K562 (cell line): Measurements from ENCODE around the gene TAL1. TPM values are rescaled to one million over a fixed set of nuclear protein-coding genes. Genes with fewer than 3 reads are reported as not detected.
A peak's percentile ranks its signal among the peaks of the same experiment; 100 is the strongest.

Experiments used
- ATAC-seq: fragments of 200-7000 bp; cut with Tn5 transposase; 3 replicates; pipeline ENCODE4 v1.9.1; 2020; ENCODE audit warnings: moderate library complexity
- BruUV-seq: library from RNA; stranded (reverse); fragments of 400-500 nt; replicated peaks from 2 replicates; lab custom pipeline; 2021; lab: Mats Ljungman, UMichigan
- CTCF ChIA-PET: fragments of 300-600 bp; formaldehyde crosslinking; extraction: SDS; loops from one replicate; lab custom pipeline; 2021; ENCODE audit warnings: low intra/inter-chr PET ratio; lab: Yijun Ruan, JAX
- POLR2A ChIA-PET: fragments of 300-600, 350-650 bp; sonication (Branson Sonifier 250); formaldehyde crosslinking; extraction: SDS; loops from one replicate; lab custom pipeline; 2021; ENCODE audit warnings: antibody characterized with exemption, inconsistent platforms; lab: Yijun Ruan, JAX
- DNase-seq, 4 experiments: peaks; one replicate each; pipeline versions ENCODE4 v3.0.0 to v3.0.0-alpha.2; 2011 to 2018; ENCODE audit warnings: low spot score in 3 of 4, mixed read lengths in 3 of 4; ENCODE audit errors: extremely low read depth in 1 of 4
- FAIRE-seq: peaks from 2 replicates; lab custom pipeline; 2011; peaks lifted over from hg19 to GRCh38; lab: Jason Lieb, UNC
- H2AFZ ChIP-seq: 2 replicates; pipeline ENCODE4 v1.6.0; 2011; ENCODE audit warnings: low read depth, low read length, control low read depth, inconsistent platforms
- H3K27ac ChIP-seq: fragments of 200-600 bp; 3 replicates; pipeline ENCODE4 v1.8.0; 2011; ENCODE audit warnings: low read depth, mild to moderate bottlenecking, control low read depth, inconsistent platforms, low read length, moderate library complexity, mixed read lengths; ENCODE audit errors: extremely low read depth
- H3K27me3 ChIP-seq, 2 experiments: fragments of 300-600 bp in 1 of 2; 2 replicates in 1 of 2; 3 replicates in 1 of 2; pipeline versions ENCODE4 v1.6.0 to v1.8.0; 2011; ENCODE audit warnings: inconsistent platforms in 2 of 2, low read length in 2 of 2, mild to moderate bottlenecking in 1 of 2, mixed read lengths in 1 of 2, moderate library complexity in 1 of 2; ENCODE audit not compliant: control insufficient read depth in 2 of 2, insufficient read depth in 2 of 2
- H3K36me3 ChIP-seq: fragments of 300-600 bp; 3 replicates; pipeline ENCODE4 v1.8.0; 2011; ENCODE audit warnings: mild to moderate bottlenecking, low read length, inconsistent platforms; ENCODE audit not compliant: control insufficient read depth, insufficient read depth
- H3K4me1 ChIP-seq, 2 experiments: fragments of 200-600 bp in 1 of 2; replicated peaks in 1 of 2; 2 replicates in 1 of 2; 3 replicates in 1 of 2; pipeline versions ENCODE4 v1.5.1 to v1.8.0; 2011; ENCODE audit warnings: inconsistent platforms in 2 of 2, low read length in 2 of 2, mild to moderate bottlenecking in 1 of 2, mixed read lengths in 1 of 2, moderate library complexity in 1 of 2; ENCODE audit not compliant: control insufficient read depth in 2 of 2, insufficient read depth in 2 of 2
- H3K4me2 ChIP-seq: 2 replicates; pipeline ENCODE4 v1.6.1; 2011; ENCODE audit warnings: low read length, control low read depth, inconsistent platforms, mixed read lengths; ENCODE audit not compliant: insufficient read depth
- H3K4me3 ChIP-seq: fragments of 200-600 bp; sonication (generic), shearing (Covaris generic); 2 replicates; pipeline ENCODE4 v1.5.1; 2016; ENCODE audit warnings: control low read depth, inconsistent platforms
- H3K79me2 ChIP-seq: fragments of 200-600 bp; 3 replicates; pipeline ENCODE4 v1.8.0; 2011; ENCODE audit warnings: low read length, inconsistent platforms; ENCODE audit not compliant: control insufficient read depth, insufficient read depth
- H3K9ac ChIP-seq, 2 experiments: 2 replicates each; pipeline versions ENCODE4 v1.6.0 to v1.6.1; 2011; ENCODE audit warnings: low read depth in 2 of 2, low read length in 2 of 2, control low read depth in 1 of 2, inconsistent platforms in 1 of 2, mild to moderate bottlenecking in 1 of 2, mixed read lengths in 1 of 2; ENCODE audit not compliant: insufficient read depth in 1 of 2
- H3K9me1 ChIP-seq: one replicate; pipeline ENCODE4 v1.6.0; 2011; ENCODE audit warnings: inconsistent platforms, mild to moderate bottlenecking, low read length, moderate library complexity; ENCODE audit not compliant: control insufficient read depth, insufficient read depth
- H3K9me3 ChIP-seq: replicated peaks from 2 replicates; pipeline ENCODE4 v1.5.1; 2011; ENCODE audit warnings: low read depth, low read length, inconsistent platforms; ENCODE audit not compliant: control insufficient read depth, insufficient read depth
- H4K20me1 ChIP-seq: replicated peaks from 2 replicates; pipeline ENCODE4 v1.6.1; 2011; ENCODE audit warnings: low read length, inconsistent platforms, mixed read lengths; ENCODE audit not compliant: control insufficient read depth, insufficient read depth
- BCOR ChIP-seq: fragments of 450-650 bp; IDR thresholded peaks from 2 replicates; pipeline ENCODE4 v1.6.1; 2016
- BRCA1 ChIP-seq, 2 experiments: fragments of 450-650 bp in 1 of 2; sonication (generic) in 1 of 2; formaldehyde crosslinking in 1 of 2; IDR thresholded peaks; 2 replicates each; pipeline versions ENCODE4 v1.5.0 to v1.6.1; 2017 to 2020; ENCODE audit warnings: mild to moderate bottlenecking in 1 of 2, missing genetic modification reagents in 1 of 2
- CHD4 ChIP-seq: fragments of 200-600 bp; sonication (generic); IDR thresholded peaks from 3 replicates; pipeline ENCODE4 v1.6.1; 2012; ENCODE audit warnings: low read depth, mild to moderate bottlenecking, mixed read lengths, low read length, inconsistent platforms; ENCODE audit not compliant: insufficient read depth, insufficient replicate concordance, poor library complexity, severe bottlenecking
- ESRRA ChIP-seq: fragments of 450-650 bp; IDR thresholded peaks from 2 replicates; pipeline ENCODE4 v1.6.1; 2014; ENCODE audit warnings: low read depth, mild to moderate bottlenecking, moderate library complexity, borderline replicate concordance
- NFIC ChIP-seq: fragments of 450-650 bp; IDR thresholded peaks from 2 replicates; pipeline ENCODE4 v1.6.1; 2017; ENCODE audit warnings: mild to moderate bottlenecking, inconsistent platforms
- POLR2AphosphoS5 ChIP-seq: IDR thresholded peaks from 2 replicates; pipeline ENCODE4 v1.6.1; 2011; ENCODE audit warnings: mild to moderate bottlenecking, low read depth, low read length, moderate library complexity; ENCODE audit not compliant: control insufficient read depth, insufficient read depth
- REST ChIP-seq, 2 experiments: fragments of 450-650 bp; formaldehyde crosslinking in 1 of 2; IDR thresholded peaks; 2 replicates each; pipeline versions ENCODE4 v1.4.0 to v1.6.1; 2014 to 2020; ENCODE audit warnings: mild to moderate bottlenecking in 2 of 2, borderline replicate concordance in 1 of 2, low read depth in 1 of 2
- SAP30 ChIP-seq: fragments of 200-600 bp; sonication (generic); IDR thresholded peaks from 2 replicates; pipeline ENCODE4 v1.6.1; 2012; ENCODE audit warnings: borderline replicate concordance, low read depth, mild to moderate bottlenecking, moderate library complexity, low read length, control low read depth, inconsistent platforms; ENCODE audit not compliant: insufficient read depth, poor library complexity, severe bottlenecking
- SMARCA5 ChIP-seq: fragments of 450-650 bp; IDR thresholded peaks from 2 replicates; pipeline ENCODE4 v1.6.1; 2016
- ZBTB7A ChIP-seq: IDR thresholded peaks from 2 replicates; pipeline ENCODE4 v1.6.1; 2011; ENCODE audit warnings: low read depth, mild to moderate bottlenecking, low read length, moderate library complexity, borderline replicate concordance; ENCODE audit not compliant: control insufficient read depth
- ZFP36 ChIP-seq: fragments of 150-350 bp; IDR thresholded peaks from 2 replicates; pipeline ENCODE4 v1.6.1; 2018; ENCODE audit warnings: low read length, low read depth; ENCODE audit not compliant: partially characterized antibody
- ZNF263 ChIP-seq: sonication (generic); formaldehyde crosslinking; IDR thresholded peaks from 2 replicates; pipeline ENCODE4 v1.8.0; 2022; ENCODE audit warnings: mild to moderate bottlenecking, missing genetic modification reagents, borderline replicate concordance
- WGBS: fragments of 100-300 bp; shearing (Covaris generic); methylation state at CpG from one replicate; pipeline ENCODE4 v1.1.6; 2016; ENCODE audit warnings: low coverage, mixed read lengths; ENCODE audit not compliant: insufficient coverage; ENCODE audit errors: missing lambda C conversion rate; 5-methylcytosine and 5-hydroxymethylcytosine counted together
- in situ Hi-C: fragments of 300-500 bp; cut with MboI; formaldehyde crosslinking; loops from 4 replicates; pipeline ENCODE4 v1.15.0; 2018; ENCODE audit warnings: inconsistent platforms, mixed read lengths
- intact Hi-C: fragments of 100-400 bp; cut with micrococcal nuclease; formaldehyde crosslinking; loops from 2 replicates; pipeline ENCODE4 v1.14.2; 2022
- polyA plus RNA-seq, 8 experiments: library from polyadenylated mRNA; depleted of rRNA in 4 of 8; stranded (reverse) in 5 of 8; unstranded in 3 of 8; fragments of >200 nt; fragmentation: Nextera tagmentation in 2 of 8; fragmentation: Illumina TruSeq in 1 of 8; extraction: Ambion mirVana in 2 of 8; extraction: Trizol in 1 of 8; gene quantifications; 2 replicates each; pipeline versions ENCODE4 v1.2.1 to v1.2.3, GENCODE V29; 2011 to 2014; ENCODE audit warnings: inconsistent platforms in 1 of 8, missing spikeins in 1 of 8
- total RNA-seq, 7 experiments: library from RNA; depleted of rRNA in 6 of 7; stranded (reverse); fragments of >200 nt in 6 of 7; fragmentation: Illumina TruSeq in 2 of 7; extraction: Trizol in 2 of 7; gene quantifications; 2 replicates each; pipeline versions ENCODE4 v1.2.1 to v1.2.3, GENCODE V29; 2011 to 2021; ENCODE audit warnings: low replicate concordance in 1 of 7

Gene TAL1
- total and polyA plus RNA-seq, 9 of the 15 experiments (the other 6 are each of a cell fraction or from before 2014, with no cell fraction given): 18.5 to 106 (median 59.7) TPM

GRCh38 chr1:47212636-47213229 lies 19.3 kb downstream of the TAL1 start:
- intact Hi-C loops: loop anchor here (1.0 kb wide), 1 partner anchor 18 kb away; no protein-coding TSS in a partner anchor
- TF ChIP-seq BCOR (peak; percentile 92), ZNF263 (0 out of 2 replicates have a peak, but pooled peaks have one; percentile 45), ZFP36 (peak; percentile 71), CHD4 (no peak), ZBTB7A (no peak), SMARCA5 (peak; percentile 78; the same call in 1 of the 2 replicates), BRCA1 (IDR thresholded peaks at IDR 0.05) (no peak), BRCA1 (CRISPR knock-in tag; IDR thresholded peaks at IDR 0.05) (0 out of 2 replicates have a peak, but pooled peaks have one; percentile 19), SAP30 (no peak), REST (IDR thresholded peaks at IDR 0.05; ENCODE audit: borderline replicate concordance) (no peak), REST (CRISPR knock-in tag; IDR thresholded peaks at IDR 0.05; ENCODE audit: low read depth) (0 out of 2 replicates have a peak, but pooled peaks have one; percentile 10), ESRRA (0 out of 2 replicates have a peak, but pooled peaks have one; percentile 4), POLR2AphosphoS5 (no peak), NFIC (0 out of 2 replicates have a peak, but pooled peaks have one; percentile 7)

More at GRCh38 chr1:47212636-47213229, 19.3 kb downstream of the TAL1 start:
- peak overlapping the region; percentile 59 for H3K4me2 ChIP-seq
- in situ Hi-C loops: no loop called here
- H3K27me3 ChIP-seq: no peaks in the 10 kb centered on the region
- no peak overlapping the region for H3K4me3 ChIP-seq
- peaks cover 50% of the 10 kb centered on the region for H3K36me3 ChIP-seq
- FAIRE-seq (no peak), DNase-seq (no peak), ATAC-seq (peak; percentile 4)
- no TSS peak for BruUV-seq
- peak overlapping the region; percentile 11; the same call in 1 of the 2 replicates for H2AFZ ChIP-seq
- H3K4me1 ChIP-seq: peaks cover 49 to 59% of the 10 kb centered on the region in 2 experiments
- no peaks in the 10 kb centered on the region for H3K9me3 ChIP-seq
- H3K79me2 ChIP-seq: peaks cover 4% of the 10 kb centered on the region; the same call in 1 of the 3 replicates
- peaks cover 5% of the 10 kb centered on the region for H3K9me1 ChIP-seq
- H3K27ac ChIP-seq: peak overlapping the region; percentile 55
- ChIA-PET CTCF (no interaction called here), POLR2A (interaction anchor here (0.7 to 7.7 kb wide), 18 partner anchors 9 to 320 kb away, joined by 3 to 80 read pairs (median 4); partner anchors contain the start of gene PDZK1IP1)
- H3K9ac ChIP-seq: peak overlapping the region; percentile 13 to 68; a peak in 2 of 4 replicates
- WGBS: 40% methylated on average over 4 of the region's 4 CpGs
- H4K20me1 ChIP-seq: peaks cover 16% of the 10 kb centered on the region; the same call in 1 of the 2 replicates
